HG03521 (cell line): ENCODE measurements around the gene OTUB2.
"Not testable (repeated sequence)": the region's sequence is repeated elsewhere in the genome, so short reads cannot be mapped to it uniquely, and the experiment has no call there.

Experiments
- ATAC-seq: cut with Tn5 transposase; IDR thresholded peaks from one replicate; pipeline ENCODE4 v1.9.1; 2021; ENCODE audit warnings: mild to moderate bottlenecking, moderate library complexity; ENCODE audit not compliant: unreplicated experiment

Gene OTUB2

DNA sequence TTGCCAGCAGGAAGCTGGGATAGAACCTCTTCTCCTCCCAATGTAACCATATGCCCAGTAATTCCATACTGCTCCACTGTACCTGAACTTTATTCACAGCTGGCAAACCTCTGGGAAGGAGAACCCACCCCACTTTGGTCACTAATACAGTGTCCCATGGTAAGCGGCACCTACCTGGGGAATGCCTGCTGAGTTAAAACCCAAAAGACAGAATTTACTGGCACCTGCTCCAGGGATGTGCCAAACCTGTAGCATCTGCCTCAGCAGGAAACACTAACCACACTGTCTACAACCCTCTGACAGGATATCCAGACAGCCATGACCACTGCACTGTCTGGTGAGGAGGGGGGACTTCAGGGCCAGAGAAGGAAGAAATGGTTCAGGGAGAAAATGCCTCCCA is 28.3 kb downstream of the OTUB2 start:
- ATAC-seq: no peak

DNA sequence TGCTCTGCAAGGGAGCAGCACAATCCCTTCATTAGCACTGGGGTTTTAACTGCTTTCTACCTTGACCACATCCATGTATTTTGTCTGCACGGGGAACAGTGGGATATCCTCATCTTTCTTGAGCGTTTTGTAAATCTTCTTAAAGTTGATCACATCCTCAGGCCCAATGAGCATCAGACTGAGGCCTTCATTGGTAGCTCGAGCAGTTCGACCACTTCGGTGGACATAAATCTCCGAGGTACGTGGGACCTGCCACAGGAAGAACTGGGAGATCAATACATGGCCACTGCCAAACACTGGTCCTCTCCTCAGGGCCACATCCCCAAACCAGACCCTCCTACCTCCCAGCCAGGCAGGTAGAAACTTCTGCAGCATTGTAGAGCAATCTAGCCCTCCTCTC is 28.8 kb downstream of the OTUB2 start:
- no peak for ATAC-seq

DNA sequence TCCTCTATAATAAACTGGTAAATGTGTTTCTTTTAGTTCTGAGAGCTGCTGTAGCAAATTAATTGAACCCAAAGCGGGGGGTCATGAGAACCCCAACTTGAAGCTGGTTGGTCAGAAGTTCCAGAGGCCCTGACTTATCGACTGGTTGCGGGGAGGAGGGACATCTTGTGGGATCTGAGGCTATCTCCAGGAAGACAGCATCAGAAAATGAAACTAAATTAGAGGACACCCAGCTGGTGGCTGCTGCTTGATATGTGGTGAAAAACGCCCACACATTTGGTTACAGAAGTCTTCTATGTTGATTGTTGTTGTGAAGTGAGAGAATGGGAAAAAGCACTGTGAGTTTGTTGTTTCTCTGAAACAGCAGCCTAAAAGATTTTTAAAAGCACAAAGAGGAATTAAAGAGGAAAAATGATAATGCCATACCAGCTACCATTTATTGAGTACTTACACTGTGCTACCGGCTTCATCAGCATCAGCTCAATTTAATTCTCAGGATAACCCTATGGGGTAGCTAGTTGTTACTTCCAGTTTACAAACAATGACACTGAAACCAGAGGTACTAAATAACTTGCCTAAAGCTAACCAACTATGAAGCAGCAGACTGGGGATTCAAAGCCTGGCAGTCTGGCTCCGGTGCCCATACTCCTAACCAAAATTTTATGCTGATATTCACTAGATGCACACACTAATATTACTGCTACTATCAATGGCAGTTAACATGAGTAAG is 30.6 kb downstream of the OTUB2 start:
- peak; percentile 76 for ATAC-seq

DNA sequence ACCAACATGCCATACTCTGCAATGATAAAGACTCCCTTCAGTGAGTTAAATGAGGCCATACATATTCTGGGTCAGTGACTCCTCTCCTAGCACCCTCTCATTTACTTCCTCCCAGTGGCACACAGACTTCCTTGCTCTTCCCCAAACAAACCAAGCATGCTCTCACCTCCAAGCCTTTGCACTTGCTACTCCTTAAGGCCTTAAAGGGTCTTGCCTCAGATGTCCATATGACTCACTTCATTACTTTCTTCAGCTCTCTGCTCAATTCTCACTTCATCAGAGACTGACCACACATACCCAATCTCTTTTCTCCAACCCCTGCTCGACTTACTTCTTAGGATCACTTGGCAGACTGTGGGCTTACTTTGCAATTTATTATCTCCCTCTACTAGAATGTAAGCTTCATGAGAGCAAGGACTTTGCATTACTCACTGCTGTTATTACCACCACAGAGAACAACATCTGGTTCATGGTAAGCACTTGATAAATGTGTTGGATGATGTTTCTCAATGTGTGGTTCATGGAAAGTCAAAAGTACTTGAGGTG is 32.1 kb downstream of the OTUB2 start:
- no peak for ATAC-seq

DNA sequence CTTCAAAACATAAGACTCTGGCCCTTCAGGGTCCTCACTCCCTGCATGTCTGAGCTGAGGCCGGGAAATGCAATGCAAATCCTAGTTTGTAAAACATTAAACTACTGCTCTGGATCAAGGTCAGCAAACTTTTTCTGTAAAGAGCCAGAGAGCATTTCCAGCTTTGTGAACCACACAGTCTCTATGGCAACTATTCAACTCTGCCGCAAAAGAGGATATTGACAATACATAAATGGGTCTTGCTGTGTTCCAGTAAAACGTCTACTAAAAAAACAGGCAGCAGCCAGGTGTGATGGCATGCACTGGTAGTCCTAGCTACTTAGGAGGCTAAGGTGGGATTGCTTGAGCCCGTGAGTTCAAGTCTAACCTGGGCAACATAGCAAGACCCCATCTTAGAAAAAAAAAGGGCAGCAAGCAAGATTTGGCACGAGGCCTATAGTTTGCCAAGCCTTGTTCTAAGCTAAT is 32.6 kb downstream of the OTUB2 start:
- ATAC-seq: no peak

DNA sequence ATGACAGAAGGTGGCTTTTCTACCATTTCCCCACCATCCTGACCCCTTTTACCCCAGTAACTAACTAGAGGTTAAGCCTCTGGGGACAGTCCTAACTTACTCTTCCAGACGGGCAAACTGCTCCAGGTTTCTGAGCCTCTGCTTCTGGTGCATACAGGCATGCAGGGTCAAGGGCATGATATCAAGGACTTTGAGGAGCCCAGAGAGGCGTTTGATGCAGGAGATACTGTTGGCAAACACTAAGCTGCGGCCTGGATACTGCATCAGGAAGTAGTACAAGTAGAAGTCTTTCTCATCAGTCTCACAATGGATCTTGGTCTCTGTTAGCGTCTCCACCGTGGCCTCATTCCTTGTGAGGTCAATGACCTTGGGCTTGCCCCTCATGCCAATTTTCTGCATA is 33.9 kb downstream of the OTUB2 start:
- ATAC-seq: no peak

DNA sequence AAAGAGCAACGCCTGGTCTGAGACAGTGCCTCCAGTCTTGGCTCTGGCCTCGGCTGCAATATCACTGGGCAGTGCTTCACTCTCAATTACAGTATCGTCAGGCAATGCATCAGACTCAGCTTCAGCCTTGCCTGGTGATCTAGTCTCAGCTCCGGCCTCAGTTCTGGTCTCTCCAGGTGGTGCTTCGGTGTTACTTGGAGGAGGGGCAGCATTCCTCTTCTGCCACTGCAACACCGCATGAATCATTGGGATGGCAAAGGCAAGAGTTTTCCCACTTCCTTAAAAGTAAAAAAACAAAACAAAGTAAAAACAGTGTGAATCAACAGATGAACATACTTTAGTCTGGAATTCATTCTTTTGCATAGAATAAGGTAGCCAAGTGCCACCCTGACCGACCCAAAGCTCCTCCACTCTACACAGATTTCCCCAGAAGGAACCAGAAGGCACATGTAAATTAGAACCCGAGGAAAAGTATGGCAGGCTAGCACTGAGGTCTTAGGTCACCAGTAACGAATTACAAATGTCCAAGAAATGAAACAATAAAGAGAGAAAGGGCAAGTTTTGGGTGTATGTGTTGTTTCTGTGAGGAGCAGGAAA is 36.3 kb downstream of the OTUB2 start:
- no peak for ATAC-seq

DNA sequence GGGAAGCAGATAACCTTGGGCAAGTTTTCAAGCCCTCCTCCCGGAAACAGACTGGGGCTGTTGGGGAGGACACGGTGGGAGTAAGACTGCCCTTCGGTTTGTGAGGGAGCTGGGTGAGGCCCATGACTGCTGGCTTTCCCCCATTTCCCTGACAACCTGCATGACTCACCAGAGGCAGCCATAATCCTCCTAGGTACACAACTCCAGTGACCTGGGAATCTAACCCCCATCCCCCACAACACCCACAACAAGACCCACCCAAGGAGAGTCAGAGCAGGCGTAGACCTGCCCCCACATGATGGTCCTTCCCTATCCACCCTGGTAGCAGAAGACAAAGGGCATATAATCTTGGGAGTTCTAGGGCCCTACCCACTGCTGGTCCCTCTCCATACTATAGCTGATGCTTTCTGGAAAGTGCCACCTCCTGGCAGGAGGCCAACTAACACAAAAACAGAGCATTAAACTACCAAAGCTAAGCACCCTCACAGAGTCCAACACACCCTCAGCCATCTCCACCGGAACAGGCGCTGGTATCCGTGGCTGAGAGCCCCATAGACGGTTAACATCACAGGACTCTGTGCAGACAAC is 40.0 kb downstream of the OTUB2 start:
- no peak for ATAC-seq

DNA sequence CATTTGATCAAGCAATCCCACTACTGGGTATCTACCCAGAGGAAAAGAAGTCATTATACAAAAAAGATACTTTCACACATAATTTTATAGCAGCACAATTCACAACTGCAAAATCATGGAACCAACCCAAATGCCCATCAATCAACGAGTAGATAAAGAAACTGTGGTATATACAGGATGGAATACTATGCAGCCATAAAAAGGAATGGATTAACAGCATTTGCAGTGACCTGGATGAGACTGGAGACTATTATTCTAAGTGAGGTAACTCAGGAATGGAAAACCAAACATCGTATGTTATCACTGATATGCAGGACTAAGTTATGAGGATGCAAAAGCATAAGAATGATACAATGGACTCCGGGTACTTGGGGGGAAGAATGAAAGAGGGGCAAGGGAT is 45.9 kb downstream of the OTUB2 start:
- not testable (repeated sequence) for ATAC-seq

DNA sequence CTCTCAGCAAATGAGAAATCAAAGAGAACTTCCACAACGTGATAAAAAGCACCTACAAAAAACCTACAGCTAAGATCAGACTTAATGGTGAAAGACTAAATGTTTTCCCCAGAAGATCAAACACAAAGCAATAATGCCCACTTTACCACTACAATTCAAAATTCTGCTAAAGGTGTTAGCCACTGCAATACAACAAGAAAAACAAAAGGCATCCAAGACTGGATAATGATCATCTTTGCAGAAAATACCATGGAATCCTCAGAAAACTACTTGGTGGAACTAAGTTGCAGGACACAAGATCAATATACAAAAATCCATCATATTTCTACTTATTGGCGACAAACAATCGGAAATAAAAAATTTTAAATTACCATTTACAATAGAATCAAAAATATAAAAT is 48.4 kb downstream of the OTUB2 start:
- ATAC-seq: no peak

DNA sequence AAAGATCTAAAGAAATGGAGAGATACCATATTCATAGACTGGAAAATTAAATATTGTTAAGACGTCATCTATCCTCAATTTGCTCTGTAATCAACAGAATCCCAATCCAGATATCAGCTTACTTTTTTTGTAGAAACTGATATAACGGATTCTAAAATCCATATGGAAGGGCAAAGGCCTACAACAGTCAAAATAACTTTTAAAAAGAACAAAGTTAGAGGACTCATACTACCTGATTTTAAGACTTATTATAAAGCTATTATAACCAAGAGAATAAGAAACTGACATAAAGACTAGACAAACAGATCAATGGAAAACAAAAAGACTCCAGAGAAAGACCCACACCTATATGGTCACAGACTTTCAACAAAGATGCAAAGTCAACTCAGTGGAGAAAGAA is 48.9 kb downstream of the OTUB2 start:
- ATAC-seq: no peak

DNA sequence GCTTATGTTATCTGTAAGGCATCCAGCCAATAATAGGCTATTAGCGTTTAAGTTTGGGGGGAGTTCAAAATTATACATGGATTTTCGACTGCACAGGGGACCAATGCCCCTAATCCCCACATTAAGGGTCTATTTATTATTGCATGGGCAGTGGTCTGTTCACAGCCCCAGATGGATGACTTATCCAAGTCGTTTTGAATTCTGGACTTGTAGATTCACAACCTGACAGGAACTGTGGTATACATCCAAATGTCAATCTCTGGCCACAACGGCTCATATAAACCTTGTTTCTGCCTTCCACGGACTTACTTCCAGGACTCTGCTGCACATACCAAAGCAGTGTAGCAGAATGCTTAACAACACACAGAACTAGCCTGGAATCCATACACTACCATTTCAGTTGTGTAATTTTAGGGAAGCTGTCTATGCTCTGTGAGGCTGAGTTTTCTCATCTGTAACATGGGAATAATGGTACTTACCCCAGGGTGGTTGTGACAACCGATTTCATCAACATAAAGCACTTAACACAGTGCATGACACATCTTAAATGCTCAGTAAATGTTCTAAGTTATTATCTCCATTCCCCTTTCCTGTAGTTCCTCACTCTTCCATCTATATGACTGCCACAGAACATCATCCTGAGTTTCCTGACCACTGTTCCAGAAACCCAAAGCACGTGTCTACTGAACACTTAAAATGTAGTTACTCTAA is 51.1 kb downstream of the OTUB2 start:
- ATAC-seq: no peak

DNA sequence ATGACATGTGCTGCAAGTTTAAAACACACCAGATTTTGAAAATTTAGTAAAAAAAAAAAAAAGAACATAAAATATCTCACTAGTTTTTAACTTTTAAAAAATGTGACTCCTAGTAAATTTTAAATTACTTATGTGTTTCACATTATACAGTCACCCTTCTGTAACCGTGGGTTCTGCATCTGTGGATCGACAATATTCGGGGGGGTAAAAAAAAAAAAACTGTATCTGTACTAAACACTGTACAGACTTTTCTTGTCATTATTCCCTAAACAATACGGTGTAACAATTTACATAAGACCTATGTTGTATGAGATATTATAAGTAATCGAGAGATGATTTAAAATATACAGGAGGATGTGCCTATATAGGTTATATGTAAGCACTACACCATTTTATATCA is 51.7 kb downstream of the OTUB2 start:
- ATAC-seq: no peak

DNA sequence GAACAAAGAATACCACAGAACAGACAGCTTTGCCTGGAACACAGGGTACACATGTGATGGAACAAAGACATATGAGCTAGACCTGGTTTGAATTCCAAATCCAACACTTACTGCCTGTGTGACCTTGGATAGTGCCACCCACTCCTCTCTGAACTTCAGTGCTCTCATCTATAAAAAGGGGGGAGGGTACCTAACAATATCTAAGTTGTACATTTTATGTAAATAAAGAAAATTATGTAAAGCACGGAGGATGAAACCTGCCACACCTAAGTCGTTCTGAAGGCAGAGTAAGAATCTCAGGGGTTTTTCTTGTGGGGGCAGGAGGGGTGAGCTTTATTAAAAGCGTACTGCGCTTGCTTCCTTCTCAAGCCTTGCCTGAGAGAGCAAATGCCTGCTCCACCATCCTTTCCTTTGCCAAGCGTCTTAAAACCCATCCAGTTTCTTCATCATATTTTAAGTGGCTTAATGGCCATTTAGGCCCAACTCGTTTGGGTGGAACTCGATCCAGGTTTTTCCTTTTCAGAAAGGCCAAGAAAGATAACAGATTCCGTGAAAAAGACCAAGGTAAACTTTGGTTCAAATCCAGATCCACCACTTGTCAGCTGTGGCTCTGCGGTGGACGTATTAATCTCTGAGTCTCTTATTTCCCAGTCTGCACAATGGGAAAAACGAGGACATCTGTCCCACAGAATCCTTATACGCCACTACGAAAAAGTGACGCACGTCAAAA is 53.9 kb downstream of the OTUB2 start:
- no peak for ATAC-seq

DNA sequence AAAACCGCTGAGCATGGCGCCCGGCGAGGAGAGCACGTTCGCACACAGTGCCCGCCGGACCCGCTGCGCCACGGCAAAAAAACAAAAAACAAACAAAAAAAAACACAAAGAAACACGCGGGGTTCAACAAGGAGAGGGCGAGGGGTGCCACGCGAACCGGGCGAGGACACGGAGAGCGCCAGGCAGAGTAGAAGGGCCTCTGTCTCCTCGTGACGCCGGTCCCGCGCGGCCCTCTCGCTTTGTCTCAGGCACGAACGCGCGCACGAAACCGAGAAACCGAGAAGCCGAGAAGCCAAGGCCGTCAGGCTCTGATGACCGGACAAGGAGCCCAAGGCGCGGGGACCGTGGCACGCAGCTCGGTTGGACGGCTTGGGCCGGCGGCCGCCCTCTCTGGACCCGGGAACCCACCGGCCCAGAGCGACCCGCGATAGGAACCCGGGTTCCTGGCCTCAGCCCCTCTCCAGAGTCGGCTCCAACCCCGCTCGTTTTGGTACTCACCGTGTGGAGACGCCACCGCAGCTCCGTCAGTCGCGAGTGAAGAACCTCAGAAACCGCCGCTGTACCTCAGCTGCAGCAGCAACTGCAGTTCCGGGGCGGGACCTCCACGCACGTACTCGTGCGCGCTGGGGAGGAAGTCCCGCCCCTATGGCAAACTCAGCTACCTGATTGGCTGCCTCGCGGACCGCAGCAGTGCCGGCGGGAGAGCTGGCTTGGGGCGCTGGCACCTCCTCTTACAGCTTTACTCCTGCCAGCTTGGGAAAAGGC is 54.7 kb downstream of the OTUB2 start, which contains the start of the genes DDX24 and IFI27L1:
Gene DDX24 (minus strand): TSS at position 582 of the 765 bp plus-strand sequence. CDS start 1,460 bp downstream, outside the sequence.
Gene IFI27L1 (plus strand): TSS at position 690 of the 765 bp plus-strand sequence. CDS start 15,628 bp downstream, outside the sequence.
- ATAC-seq: peak; percentile 96

DNA sequence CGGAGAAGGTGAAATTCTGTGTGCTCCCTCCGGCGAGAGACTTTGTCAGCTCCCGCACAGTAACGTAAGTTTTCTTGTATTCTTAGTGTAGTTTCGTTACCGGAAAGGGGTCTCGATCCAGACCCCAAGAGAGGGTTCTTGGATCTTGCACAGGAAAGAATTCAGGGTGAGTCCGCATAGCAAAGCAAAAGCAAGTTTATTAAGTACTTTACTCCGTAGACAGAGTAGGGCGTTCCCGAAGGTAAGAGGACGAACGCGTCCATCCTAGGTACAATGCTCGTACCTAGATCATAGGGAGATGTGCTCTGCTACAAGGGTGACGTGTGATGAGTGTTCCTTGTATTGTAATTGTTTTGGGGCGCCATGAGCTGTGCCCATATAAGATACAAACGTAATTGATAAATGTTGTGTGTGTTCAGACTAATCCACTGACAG is 55.3 kb downstream of the OTUB2 start:
- peak; percentile 18 for ATAC-seq

DNA sequence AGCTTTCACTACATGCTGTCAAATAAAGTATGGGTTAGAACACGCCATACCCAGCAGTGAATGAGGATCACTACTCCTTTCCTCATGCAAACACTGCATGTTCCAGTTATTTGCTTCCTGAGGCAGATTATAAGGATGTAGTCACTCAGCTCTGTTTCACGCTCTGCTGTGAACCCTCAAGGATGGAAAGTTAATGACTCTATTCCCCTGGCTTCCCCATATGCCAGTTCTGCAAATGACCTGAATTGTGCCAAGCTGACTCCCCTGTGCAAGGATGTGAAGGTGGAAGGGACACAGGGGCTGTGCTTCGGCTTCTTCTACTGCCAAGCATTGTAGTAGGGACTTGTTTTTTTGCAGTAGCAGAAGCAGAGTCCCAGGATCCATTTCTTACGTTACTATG is 61.8 kb downstream of the OTUB2 start:
- ATAC-seq: no peak

DNA sequence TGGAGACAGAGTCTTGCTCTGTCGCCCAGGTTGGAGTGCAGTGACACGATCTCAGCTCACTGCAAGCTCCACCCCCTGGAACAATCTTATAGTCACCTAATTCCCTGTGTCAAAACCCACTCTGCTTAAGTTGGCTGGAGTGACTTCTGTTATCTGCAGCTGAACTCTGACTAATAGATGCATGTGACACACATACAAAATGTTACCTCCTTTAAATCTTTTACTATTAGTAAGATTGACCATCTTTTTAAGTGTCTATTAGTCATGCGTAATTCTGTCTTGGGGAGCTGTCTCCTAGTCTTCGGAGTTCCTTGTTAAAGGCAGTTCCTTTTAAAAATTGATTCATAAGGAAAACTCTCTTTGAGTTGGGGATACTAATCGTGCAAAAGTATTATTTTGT is 62.4 kb downstream of the OTUB2 start:
- no peak for ATAC-seq

DNA sequence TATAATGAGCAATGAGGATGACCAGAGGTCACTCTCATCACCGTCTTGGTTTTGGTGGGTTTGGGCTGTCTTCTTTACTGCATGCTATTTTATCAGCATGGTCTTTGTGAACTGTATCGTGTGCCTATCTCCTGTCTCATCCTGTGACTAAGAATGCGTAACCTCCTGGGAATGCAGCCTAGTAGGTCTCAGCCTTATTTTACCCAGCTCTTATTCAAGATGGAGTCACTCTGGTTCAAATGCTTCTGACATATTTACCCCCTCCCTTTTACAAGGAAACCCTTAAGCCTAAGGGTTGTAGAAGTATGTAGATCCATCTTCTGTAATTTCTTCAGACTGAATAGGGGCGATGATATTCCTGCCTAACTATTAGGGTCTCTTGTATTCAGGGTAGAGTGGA is 63.3 kb downstream of the OTUB2 start:
- ATAC-seq: no peak

DNA sequence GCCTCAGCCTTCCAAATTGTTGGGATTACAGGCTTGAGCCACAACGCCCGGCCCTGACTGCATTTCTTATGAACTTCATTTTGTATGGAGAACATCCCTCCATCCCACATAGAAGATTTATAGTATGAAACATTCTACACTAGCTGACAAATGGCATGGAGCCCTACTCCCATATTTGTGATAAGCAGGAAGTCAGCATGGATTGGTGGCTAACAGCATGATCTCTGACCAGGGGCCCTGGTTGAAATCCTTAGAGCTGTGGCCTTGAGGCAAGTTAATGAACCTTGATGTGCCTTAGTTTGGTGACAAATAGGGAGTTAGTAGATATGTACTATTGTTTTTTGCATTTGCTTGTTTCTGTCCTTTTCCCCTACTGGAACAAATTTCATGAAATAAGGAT is 67.3 kb downstream of the OTUB2 start:
- no peak for ATAC-seq
